Mesodermal cell (in vitro differentiated cells): Measurements from ENCODE around the gene DUSP9. TPM values are rescaled to one million over a fixed set of nuclear protein-coding genes. Genes with fewer than 3 reads are reported as not detected.
A peak's percentile ranks its signal among the peaks of the same experiment; 100 is the strongest.
"Not testable (repeated sequence)": the region's sequence is repeated elsewhere in the genome, so short reads cannot be mapped to it uniquely, and the experiment has no call there.

Experiments
- H3K27ac ChIP-seq: 2 replicates; pipeline ENCODE4 v1.7.0; 2013; ENCODE audit warnings: mild to moderate bottlenecking, low read depth, low read length, moderate library complexity; ENCODE audit not compliant: severe bottlenecking
- H3K36me3 ChIP-seq: 2 replicates; pipeline ENCODE4 v1.7.1; 2013; ENCODE audit warnings: mild to moderate bottlenecking, low read length, moderate library complexity; ENCODE audit not compliant: control insufficient read depth, insufficient read depth
- H3K4me1 ChIP-seq: one replicate; pipeline ENCODE4 v1.7.1; 2013; ENCODE audit warnings: mild to moderate bottlenecking, low read length; ENCODE audit not compliant: insufficient read depth, control insufficient read depth, poor library complexity, severe bottlenecking
- H3K4me3 ChIP-seq: 2 replicates; pipeline ENCODE4 v1.7.0; 2013; ENCODE audit warnings: low read length, control low read depth, mild to moderate bottlenecking; ENCODE audit not compliant: insufficient read depth, poor library complexity, severe bottlenecking; ENCODE audit errors: extremely low read depth
- H3K9me3 ChIP-seq: 2 replicates; pipeline ENCODE4 v1.7.1; 2013; ENCODE audit warnings: mild to moderate bottlenecking, low read length, moderate library complexity; ENCODE audit not compliant: control insufficient read depth
- WGBS, 2 experiments: methylation state at CpG; one replicate each; pipeline ENCODE4 v1.1.5; 2013; ENCODE audit warnings: missing lambda C conversion rate in 2 of 2; ENCODE audit not compliant: insufficient coverage in 2 of 2; 5-methylcytosine and 5-hydroxymethylcytosine counted together
- polyA plus RNA-seq, 2 experiments: library from polyadenylated mRNA; stranded (reverse); fragments of 50-300 nt; gene quantifications; one replicate each; pipeline ENCODE4 v1.2.3, GENCODE V29; 2013

The DUSP9 gene
- 0.55 TPM for polyA plus RNA-seq (2013, experiment 1 of 2)
- polyA plus RNA-seq (2013, experiment 2 of 2), result 1.2 TPM

DNA sequence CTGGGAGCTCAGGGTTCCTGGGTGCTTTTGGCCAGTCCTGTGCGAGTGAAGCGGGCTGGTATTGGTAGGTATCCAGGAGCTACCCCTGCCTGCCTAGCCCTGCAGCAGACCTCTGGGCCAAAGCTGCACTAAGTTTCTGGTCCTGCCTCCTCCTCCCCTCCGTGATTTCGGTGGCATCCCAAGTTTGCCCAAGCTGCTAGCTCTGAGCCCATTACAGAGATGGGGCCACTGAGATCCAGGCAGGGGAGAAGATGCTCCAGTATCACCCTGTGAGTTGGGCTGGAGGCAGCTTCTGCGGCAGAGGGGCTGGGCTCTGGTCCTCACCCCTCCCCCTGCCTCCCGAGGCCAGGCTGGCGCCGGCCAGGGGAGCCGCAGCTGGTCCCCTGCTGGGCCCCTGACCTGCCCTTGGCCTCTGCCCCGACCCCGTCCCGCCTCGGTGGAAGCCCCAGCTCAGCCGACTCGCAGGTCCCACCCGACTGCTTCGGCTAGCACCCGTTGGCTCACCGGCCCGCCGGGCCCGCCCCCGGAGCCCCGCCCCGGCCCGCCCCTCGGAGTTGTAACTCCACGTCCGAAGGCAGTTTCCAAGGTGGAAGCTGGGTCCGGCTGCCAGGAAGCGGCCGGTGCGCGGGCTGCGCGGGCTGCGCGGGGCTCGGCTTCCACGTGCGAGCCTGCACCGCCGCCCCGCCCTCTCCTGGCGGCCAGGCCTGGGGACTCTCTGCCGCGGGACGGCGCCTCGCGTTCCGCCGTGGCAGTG is at the start of gene DUSP9:
DUSP9 (plus strand) TSS at position 584 of the 754 bp plus-strand sequence. CDS start 751 bp downstream, outside the sequence.
- 7% methylated on average over 21 of the region's 53 CpGs; no CpG with 5 or more reads in 1 of the 2 experiments for WGBS, 2 experiments
- no peak within 1 kb of the TSS for H3K4me3 ChIP-seq
- H3K27ac ChIP-seq, result no peak within 1 kb of the TSS
- no peaks in the 10 kb centered on the region for H3K36me3 ChIP-seq
- no peaks in the 10 kb centered on the region for H3K4me1 ChIP-seq
- H3K9me3 ChIP-seq, result no peaks in the 10 kb centered on the region

GRCh38 chrX:153598541-153599191 is 48.3 kb upstream of the DUSP9 start, which contains the start of gene CCNQ:
Gene CCNQ (minus strand): TSS chrX:153599139. CDS start chrX:153599073, 66 bp downstream.
- Histone ChIP-seq H3K4me1 (peaks cover 4% of the 10 kb centered on the region), H3K27ac (no peak within 1 kb of the TSS), H3K9me3 (no peaks in the 10 kb centered on the region), H3K4me3 (peak within 1 kb of the TSS; percentile 58), H3K36me3 (peaks cover 13% of the 10 kb centered on the region)
- WGBS, 2 experiments, result 0 to 3% methylated on average over 8 to 25 of the region's 79 CpGs

DNA sequence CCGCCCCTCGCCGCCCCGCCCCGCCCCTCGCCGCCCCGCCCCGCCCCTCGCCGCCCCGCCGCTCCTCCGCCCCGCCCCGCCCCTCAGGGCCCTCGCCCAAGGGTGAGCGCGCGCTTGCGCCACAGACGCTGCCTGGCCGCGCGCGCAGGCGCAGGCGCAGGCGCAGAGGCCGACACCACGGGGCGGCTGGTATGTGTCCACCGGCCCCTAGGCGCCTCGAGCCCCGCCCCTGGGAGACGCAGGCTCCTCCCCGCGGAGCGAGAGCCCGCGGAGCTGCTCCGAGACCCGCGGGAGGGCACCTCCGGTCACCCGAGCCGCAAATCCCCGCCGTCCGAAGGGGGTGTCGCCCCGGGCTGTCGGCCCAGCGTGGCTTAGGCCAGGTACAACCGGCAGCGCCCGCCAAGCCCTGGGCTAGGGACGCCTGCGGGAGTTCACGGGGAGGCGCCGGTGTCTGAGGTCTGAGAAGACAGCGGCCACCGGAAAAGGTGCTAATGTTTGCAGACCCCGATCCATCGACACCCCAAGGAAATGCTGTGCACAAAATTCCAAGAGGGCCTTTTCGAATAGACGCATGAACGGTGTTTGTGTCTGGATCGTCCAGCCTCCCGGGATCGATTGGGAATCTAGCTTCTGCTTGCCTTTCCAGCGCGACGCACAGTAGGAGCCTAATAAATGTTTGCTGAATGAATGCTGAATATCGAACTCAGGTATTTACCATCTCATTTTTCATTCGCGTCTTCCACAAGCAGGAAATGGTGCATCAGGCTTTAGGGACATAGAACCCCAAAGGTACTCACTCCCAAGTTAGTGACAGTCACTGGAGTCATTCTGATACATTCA is 47.6 kb upstream of the DUSP9 start:
- peaks cover 4% of the 10 kb centered on the region for H3K4me1 ChIP-seq
- WGBS, 2 experiments, result 0 to 1% methylated on average over 6 to 24 of the region's 79 CpGs
- H3K4me3 ChIP-seq, result peak overlapping the region; percentile 48
- peaks cover 9% of the 10 kb centered on the region for H3K36me3 ChIP-seq
- no peak overlapping the region for H3K27ac ChIP-seq
- H3K9me3 ChIP-seq, result no peaks in the 10 kb centered on the region

- no CpG with 5 or more reads among the region's 2 CpGs for WGBS, 2 experiments
- no peaks in the 10 kb centered on the region for H3K9me3 ChIP-seq
- peaks cover 7% of the 10 kb centered on the region for H3K36me3 ChIP-seq
- H3K4me3 ChIP-seq, result peak overlapping the region; percentile 48
- H3K4me1 ChIP-seq, result peaks cover 4% of the 10 kb centered on the region
- H3K27ac ChIP-seq, result no peak overlapping the region
These were observed 47.0 kb upstream of the DUSP9 start for GRCh38 chrX:153600032-153600373.

DNA sequence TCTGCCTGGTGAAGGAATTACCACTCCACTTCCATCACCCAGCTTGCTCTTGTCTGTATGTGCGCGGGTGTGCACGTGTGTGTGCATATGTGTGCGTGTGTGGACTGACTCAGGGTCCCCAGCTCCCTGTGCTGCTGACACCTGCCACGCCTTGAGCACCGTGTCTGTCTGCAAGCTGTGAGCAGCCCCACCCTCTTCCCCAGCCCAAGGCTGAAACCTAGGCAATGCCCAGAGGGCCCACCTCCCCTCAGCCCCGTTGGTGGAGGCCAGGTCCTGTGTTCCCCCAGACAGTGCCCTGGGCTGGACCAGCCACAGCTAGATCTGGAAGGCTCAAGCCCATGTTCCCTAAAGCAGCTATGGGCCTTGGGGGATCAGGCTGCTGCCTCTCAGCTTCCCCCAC is 46.1 kb upstream of the DUSP9 start:
- Histone ChIP-seq H3K9me3 (no peaks in the 10 kb centered on the region), H3K27ac (no peak overlapping the region), H3K36me3 (peaks cover 7% of the 10 kb centered on the region), H3K4me1 (peaks cover 4% of the 10 kb centered on the region), H3K4me3 (no peak overlapping the region)
- 90% methylated on average over 2 of the region's 7 CpGs; no CpG with 5 or more reads in 1 of the 2 experiments for WGBS, 2 experiments

GRCh38 chrX:153601511-153602110 is 45.4 kb upstream of the DUSP9 start:
- Histone ChIP-seq H3K27ac (no peak overlapping the region), H3K36me3 (peaks cover 1% of the 10 kb centered on the region), H3K4me3 (no peak overlapping the region), H3K9me3 (no peaks in the 10 kb centered on the region), H3K4me1 (peaks cover 4% of the 10 kb centered on the region)
- WGBS, 2 experiments, result 83 to 91% methylated on average over 3 to 5 of the region's 12 CpGs

DNA sequence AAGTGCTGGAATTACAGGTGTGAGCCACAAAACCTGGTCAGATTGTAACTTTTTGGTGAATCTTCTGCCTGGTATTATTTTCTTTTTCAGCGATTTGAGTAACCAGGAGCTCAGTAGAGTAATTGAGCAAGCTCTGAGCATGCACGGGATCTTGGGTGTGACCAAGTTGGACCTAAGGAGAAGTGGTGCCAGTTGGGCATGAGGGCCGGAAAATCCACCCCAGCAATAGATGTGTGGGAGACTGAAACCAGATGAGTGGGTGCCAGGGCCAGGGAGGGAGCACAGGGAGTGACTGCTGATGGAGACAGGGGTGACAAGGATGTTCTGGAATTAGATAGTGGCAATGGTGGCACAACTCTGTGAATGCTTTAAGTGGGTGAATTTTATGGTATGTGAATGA is 44.4 kb upstream of the DUSP9 start:
- H3K27ac ChIP-seq, result no peak overlapping the region
- H3K9me3 ChIP-seq, result no peaks in the 10 kb centered on the region
- no peaks in the 10 kb centered on the region for H3K4me1 ChIP-seq
- no peaks in the 10 kb centered on the region for H3K36me3 ChIP-seq
- no peak overlapping the region for H3K4me3 ChIP-seq
- WGBS, 2 experiments, result 90 to 100% methylated on average over 1 to 2 of the region's 3 CpGs

- Histone ChIP-seq H3K36me3 (no peaks in the 10 kb centered on the region), H3K9me3 (no peaks in the 10 kb centered on the region), H3K27ac (no peak overlapping the region), H3K4me3 (no peak overlapping the region), H3K4me1 (no peaks in the 10 kb centered on the region)
- WGBS, 2 experiments, result 86 to 89% methylated on average over 13 to 14 of the region's 17 CpGs
These were observed 43.8 kb upstream of the DUSP9 start for GRCh38 chrX:153603131-153603656.

GRCh38 chrX:153604666-153605380 is 42.2 kb upstream of the DUSP9 start:
- WGBS, 2 experiments, result 88 to 96% methylated on average over 5 to 6 of the region's 18 CpGs
- H3K4me3 ChIP-seq, H3K36me3 ChIP-seq, H3K9me3 ChIP-seq, H3K4me1 ChIP-seq, H3K27ac ChIP-seq: not testable (repeated sequence)
